ENCODE data around the gene SLC27A1.
A peak's percentile ranks its signal among the peaks of the same experiment; 100 is the strongest.
"Not testable (repeated sequence)": the region's sequence is repeated elsewhere in the genome, so short reads cannot be mapped to it uniquely, and the experiment has no call there.

SLC27A1 gene

GRCh38 chr19:17539238-17540117 lies 69.2 kb downstream of the SLC27A1 start:
- DNase-seq (ENCODE audit: low read depth): peak; percentile 88

DNA sequence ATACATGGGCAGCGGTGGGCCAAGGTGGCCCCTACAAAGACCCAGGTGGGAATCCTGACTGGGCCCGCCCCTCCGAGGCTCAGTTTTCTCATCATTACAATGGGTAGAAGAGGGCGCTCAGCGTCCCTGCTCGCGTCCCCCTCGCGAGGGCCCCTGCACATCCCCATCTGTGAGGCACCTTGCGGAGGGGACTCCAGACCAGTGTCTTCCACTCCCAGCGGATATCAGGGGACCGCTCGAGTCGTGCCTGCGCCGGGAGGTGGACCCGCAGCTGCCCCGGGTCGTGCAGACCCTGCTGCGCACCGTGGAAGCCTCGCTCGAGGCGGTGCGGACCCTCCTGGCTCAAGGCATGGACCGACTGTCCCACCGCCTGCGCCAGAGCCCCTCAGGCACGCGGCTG lies 69.8 kb downstream of the SLC27A1 start:
- DNase-seq (ENCODE audit: low read depth): no peak

DNA sequence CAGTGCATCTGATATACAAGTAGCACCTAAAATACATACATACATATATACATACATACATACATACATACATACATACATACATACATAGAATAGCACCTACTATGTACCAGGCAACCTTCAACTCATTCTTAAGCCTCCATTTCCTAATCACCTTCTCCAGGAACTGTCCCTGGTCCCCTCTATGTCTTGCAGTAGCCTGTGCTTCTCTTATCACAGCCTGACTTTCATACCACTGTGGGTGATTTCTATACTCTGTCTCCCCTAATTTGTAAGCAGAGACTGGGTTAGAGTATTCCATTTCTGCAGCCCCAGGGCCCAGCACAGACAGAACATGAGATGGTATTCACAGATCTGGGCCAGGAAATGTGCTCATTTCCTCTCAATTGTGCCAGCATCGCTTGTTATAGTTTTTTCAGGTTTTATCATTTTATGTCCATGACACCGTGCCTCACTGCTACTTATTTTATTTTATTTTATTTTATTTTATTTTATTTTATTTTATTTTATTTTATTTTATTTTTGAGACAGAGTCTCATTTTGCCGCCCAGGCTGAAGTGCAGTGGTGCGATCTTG lies 70.9 kb downstream of the SLC27A1 start:
- no peak for DNase-seq (ENCODE audit: low read depth)

GRCh38 chr19:17542042-17542441 lies 71.7 kb downstream of the SLC27A1 start:
- no peak for DNase-seq (ENCODE audit: low read depth)

- no peak for DNase-seq (ENCODE audit: low read depth)
These were observed 72.7 kb downstream of the SLC27A1 start for GRCh38 chr19:17542793-17543582.

DNA sequence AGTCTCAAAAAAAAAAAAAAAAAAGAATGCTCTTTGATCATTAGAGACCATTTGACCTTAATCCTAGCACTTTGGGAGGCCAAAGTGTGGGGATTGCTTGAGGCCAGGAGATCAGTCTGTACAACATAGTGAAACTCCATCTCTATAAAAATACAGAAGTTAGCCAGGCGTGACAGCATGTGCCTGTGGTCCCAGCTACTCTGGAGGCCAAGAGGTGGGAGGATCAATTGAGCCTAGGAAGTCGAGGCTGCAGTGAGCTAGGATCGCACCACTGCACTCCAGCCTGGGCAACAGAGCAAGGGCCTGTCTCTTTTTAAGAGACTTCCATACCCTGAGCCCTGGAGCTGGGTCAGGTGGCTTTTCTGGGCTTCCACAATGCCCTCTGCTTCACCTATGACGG lies 73.7 kb downstream of the SLC27A1 start:
- DNase-seq (ENCODE audit: low read depth): no peak

DNA sequence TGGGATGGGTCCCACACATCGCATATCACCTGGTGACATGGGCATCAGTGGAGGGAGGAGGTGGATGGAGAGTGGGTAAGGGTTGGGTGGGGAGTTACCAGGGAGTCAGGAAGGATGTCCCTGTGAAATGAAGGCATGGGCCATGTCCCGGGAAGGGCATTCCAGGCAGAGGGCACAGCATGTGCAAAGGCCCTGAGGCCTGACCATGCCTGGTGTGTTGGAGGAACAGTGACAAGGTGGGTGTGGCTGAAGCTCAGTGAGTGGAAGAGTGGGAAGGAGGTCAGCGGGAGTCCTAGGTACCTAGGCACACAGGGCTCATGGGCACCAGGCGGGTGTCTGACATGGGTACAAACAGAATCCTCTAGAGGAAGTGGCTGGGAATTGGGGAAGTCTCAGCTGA lies 74.1 kb downstream of the SLC27A1 start:
- no peak for DNase-seq (ENCODE audit: low read depth)

GRCh38 chr19:17548145-17548544 lies 77.8 kb downstream of the SLC27A1 start:
- DNase-seq (ENCODE audit: low read depth): no peak

- no peak for DNase-seq (ENCODE audit: low read depth)
These were observed 78.9 kb downstream of the SLC27A1 start for GRCh38 chr19:17549085-17549740.

DNA sequence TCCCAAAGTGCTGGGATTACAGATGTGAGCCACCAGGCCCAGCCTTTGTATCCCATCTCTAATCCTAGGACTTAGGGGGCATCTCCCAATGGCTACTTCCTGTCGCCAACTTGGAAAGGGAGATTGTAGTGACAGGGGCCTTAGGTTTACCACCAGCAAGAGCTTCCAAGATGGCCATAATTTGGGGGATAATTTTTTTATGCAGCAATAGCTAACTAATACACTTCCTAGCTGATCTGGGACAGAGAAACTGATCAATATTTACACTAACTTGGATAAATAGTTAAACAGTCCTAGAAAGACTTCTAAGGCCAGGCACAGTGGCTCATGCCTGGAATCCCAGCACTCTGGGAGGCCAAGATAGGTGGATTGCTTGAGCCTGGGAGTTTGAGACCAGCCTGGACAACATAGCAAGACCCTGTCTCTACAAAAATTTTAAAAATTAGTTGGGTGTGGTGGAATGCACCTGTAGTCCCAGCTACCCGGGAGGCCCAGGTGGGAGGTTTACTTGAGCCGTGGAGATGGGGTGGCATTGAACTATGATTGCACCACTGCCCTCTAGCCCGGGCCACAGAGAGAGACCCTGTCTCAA lies 79.8 kb downstream of the SLC27A1 start:
- no peak for DNase-seq (ENCODE audit: low read depth)

DNA sequence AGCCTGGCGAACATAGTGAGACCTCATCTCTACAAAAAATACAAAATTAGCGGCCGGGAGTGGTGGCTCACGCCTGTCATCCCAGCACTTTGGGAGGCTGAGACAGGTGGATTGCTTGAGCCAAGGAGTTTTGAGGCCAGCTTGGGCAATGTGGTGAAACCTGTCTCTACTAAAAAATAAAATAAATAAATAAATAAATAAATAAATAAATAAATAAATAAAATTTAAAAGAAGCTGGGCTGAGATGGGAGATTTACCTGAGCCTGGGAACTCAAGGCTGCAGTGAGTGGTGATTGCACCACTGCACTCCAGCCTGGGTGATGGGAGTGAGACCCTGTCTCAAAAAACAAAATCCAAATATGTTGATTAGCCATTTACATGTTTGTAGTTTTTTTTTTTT lies 82.4 kb downstream of the SLC27A1 start:
- DNase-seq (ENCODE audit: low read depth): not testable (repeated sequence)

- no peak for DNase-seq (ENCODE audit: low read depth)
These were observed 82.9 kb downstream of the SLC27A1 start for GRCh38 chr19:17553256-17553655.

GRCh38 chr19:17554968-17555479 lies 84.7 kb downstream of the SLC27A1 start:
- DNase-seq (ENCODE audit: low read depth): no peak

DNA sequence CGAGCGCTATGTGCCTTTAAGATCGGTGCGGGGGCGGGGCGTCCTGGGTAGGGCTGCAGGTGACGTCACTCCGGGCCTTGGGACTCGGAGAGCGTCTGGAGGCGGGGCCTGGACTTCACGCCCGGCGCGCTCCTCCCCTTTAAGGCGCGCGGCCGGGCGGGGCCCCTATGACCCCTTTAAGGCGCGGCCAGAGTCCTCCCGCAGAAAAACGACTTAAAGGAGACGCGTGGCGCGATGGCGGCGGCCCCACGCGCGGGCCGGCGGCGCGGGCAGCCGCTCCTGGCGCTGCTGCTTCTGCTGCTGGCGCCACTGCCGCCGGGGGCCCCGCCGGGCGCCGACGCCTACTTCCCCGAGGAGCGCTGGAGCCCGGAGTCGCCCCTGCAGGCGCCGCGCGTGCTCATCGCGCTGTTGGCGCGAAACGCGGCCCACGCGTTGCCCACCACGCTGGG lies 85.2 kb downstream of the SLC27A1 start, which contains the start of gene COLGALT1:
TSS of gene COLGALT1 (plus strand) at position 170 of the 449 bp plus-strand sequence. CDS start at position 235, 65 bp downstream.
- DNase-seq (ENCODE audit: low read depth): peak; percentile 99

Data from stimulated activated CD4-positive, alpha-beta T cell treated with anti-CD3 and anti-CD28 coated beads, Interleukin-2, amount 100 ng/mL, for 4 hours (primary cell).